ENCODE results near the gene AGPAT1.

DNA sequence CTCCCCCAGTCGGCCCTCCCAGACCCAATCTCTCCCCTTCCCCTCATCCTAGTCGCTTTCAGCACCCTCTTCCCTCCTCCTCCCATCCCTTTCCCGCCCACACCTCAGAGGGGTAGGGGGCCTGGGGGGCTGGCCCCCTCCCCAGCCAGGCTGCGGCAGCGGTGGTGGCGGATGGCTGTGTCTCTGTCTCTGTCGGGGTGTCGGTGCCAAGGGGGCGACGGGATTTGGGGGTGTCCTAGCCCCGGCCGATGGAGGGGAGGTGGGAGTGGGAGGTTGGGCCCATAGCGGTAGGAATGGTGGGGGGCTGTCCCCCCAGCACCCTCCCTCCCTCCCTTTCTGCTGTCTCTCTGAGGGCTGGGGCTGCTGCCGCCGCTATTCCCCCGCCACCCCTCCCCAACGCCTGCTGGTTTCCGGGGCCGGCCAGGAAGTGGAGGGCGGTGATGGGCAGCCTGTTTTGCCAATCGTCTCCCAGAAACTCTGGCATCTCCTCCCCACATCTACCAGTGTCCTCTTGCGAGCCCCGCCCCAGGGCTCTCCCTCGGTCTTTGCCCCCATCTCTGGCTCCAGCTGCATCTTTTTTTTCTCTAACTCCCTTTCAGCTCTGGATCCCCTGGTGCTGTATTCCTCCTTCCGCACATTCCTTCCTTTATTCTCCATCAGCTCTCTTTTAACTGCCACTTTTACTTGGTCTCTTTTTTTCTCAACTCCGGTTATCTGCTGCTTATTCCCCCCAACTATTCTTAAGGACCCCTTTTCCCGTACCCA lies at the start of gene AGPAT1:
- TF ChIP-seq E2F5 (CRISPR knock-in tag; IDR thresholded peaks at IDR 0.05) (peak; percentile 57; the same call in 1 of the 2 replicates), ZNF138 (CRISPR knock-in tag; conservative IDR thresholded peaks at IDR 0.05) (no peak), ATF3 (CRISPR knock-in tag; conservative IDR thresholded peaks at IDR 0.05) (no peak)

All from WTC11 (cell line).